H9 (cell line): ENCODE data around the gene PIEZO2. TPM values are rescaled to one million over a fixed set of nuclear protein-coding genes. Genes with fewer than 3 reads are reported as not detected.

ENCODE experiments used
- DNase-seq: peaks from one replicate; pipeline ENCODE4 v3.0.0-alpha.2; 2017
- H2AFZ ChIP-seq: one replicate; pipeline ENCODE4 v1.6.1; 2013; ENCODE audit warnings: mild to moderate bottlenecking, low read length, control low read depth, moderate library complexity
- H2AK5ac ChIP-seq: 2 replicates; pipeline ENCODE4 v1.6.1; 2013; ENCODE audit warnings: low read length, control low read depth, mixed read lengths; ENCODE audit not compliant: insufficient read length
- H2BK120ac ChIP-seq: one replicate; pipeline ENCODE4 v1.6.1; 2013; ENCODE audit warnings: low read depth, mild to moderate bottlenecking, low read length, control low read depth, inconsistent platforms; ENCODE audit not compliant: poor library complexity, severe bottlenecking
- H2BK12ac ChIP-seq: 2 replicates; pipeline ENCODE4 v1.6.1; 2013; ENCODE audit warnings: low read length, control low read depth, mixed read lengths, low read depth; ENCODE audit not compliant: insufficient read length
- H2BK15ac ChIP-seq: 2 replicates; pipeline ENCODE4 v1.6.1; 2013; ENCODE audit warnings: low read depth, low read length, control low read depth
- H2BK20ac ChIP-seq: one replicate; pipeline ENCODE4 v1.6.1; 2013; ENCODE audit warnings: low read depth, mild to moderate bottlenecking, low read length, control low read depth, inconsistent platforms; ENCODE audit not compliant: poor library complexity, severe bottlenecking
- H2BK5ac ChIP-seq: 2 replicates; pipeline ENCODE4 v1.6.1; 2013; ENCODE audit warnings: low read length, control low read depth, mixed read lengths; ENCODE audit not compliant: insufficient read length
- H3K14ac ChIP-seq: 2 replicates; pipeline ENCODE4 v1.6.1; 2013; ENCODE audit warnings: low read length, control low read depth; ENCODE audit not compliant: insufficient read depth
- H3K18ac ChIP-seq: 2 replicates; pipeline ENCODE4 v1.6.1; 2013; ENCODE audit warnings: low read depth, mild to moderate bottlenecking, mixed read lengths, low read length, control low read depth; ENCODE audit not compliant: insufficient read length
- H3K23ac ChIP-seq: 2 replicates; pipeline ENCODE4 v1.6.1; 2013; ENCODE audit warnings: low read length, control low read depth, mixed read lengths, low read depth; ENCODE audit not compliant: insufficient read length
- H3K23me2 ChIP-seq: 2 replicates; pipeline ENCODE4 v1.6.1; 2013; ENCODE audit warnings: low read depth, mild to moderate bottlenecking, mixed read lengths, low read length, control low read depth; ENCODE audit not compliant: insufficient read length, poor library complexity, severe bottlenecking
- H3K27ac ChIP-seq: 2 replicates; pipeline ENCODE4 v1.5.1; 2013; ENCODE audit warnings: low read length, control low read depth, mixed read lengths, low read depth; ENCODE audit not compliant: insufficient read length
- H3K27me3 ChIP-seq: 2 replicates; pipeline ENCODE4 v1.6.1; 2013; ENCODE audit warnings: low read length, control low read depth, inconsistent platforms; ENCODE audit not compliant: insufficient read depth
- H3K4ac ChIP-seq: 2 replicates; pipeline ENCODE4 v1.6.1; 2013; ENCODE audit warnings: low read depth, mild to moderate bottlenecking, control low read depth, inconsistent platforms, low read length, moderate library complexity
- H3K4me1 ChIP-seq: 2 replicates; pipeline ENCODE4 v1.6.1; 2013; ENCODE audit warnings: low read length, control low read depth, inconsistent platforms; ENCODE audit not compliant: insufficient read depth
- H3K4me2 ChIP-seq: 2 replicates; pipeline ENCODE4 v1.6.1; 2013; ENCODE audit warnings: low read length, control low read depth, mixed read lengths; ENCODE audit not compliant: insufficient read length, insufficient read depth
- H3K56ac ChIP-seq: 2 replicates; pipeline ENCODE4 v1.6.1; 2013; ENCODE audit warnings: low read depth, mild to moderate bottlenecking, mixed read lengths, low read length, control low read depth; ENCODE audit not compliant: insufficient read length
- H3K79me1 ChIP-seq: 2 replicates; pipeline ENCODE4 v1.6.1; 2013; ENCODE audit warnings: low read depth, mild to moderate bottlenecking, moderate library complexity, low read length, control low read depth, inconsistent platforms; ENCODE audit not compliant: insufficient read depth, poor library complexity, severe bottlenecking
- H3K79me2 ChIP-seq: 2 replicates; pipeline ENCODE4 v1.6.1; 2013; ENCODE audit warnings: low read length, control low read depth, inconsistent platforms; ENCODE audit not compliant: insufficient read depth
- H3K9ac ChIP-seq: 2 replicates; pipeline ENCODE4 v1.6.1; 2013; ENCODE audit warnings: low read length, control low read depth, mixed read lengths; ENCODE audit not compliant: insufficient read length; ENCODE audit errors: extremely low read depth
- H3K9me3 ChIP-seq: one replicate; pipeline ENCODE4 v1.6.1; 2013; ENCODE audit warnings: low read depth, low read length, inconsistent platforms; ENCODE audit not compliant: control insufficient read depth
- H3T11ph ChIP-seq: one replicate; pipeline ENCODE4 v1.6.1; 2013; ENCODE audit warnings: mild to moderate bottlenecking, low read length, control low read depth, inconsistent platforms
- H4K20me1 ChIP-seq: one replicate; pipeline ENCODE4 v1.6.1; 2013; ENCODE audit not compliant: control insufficient read depth, insufficient read length, insufficient read depth
- H4K5ac ChIP-seq: 2 replicates; pipeline ENCODE4 v1.6.1; 2013; ENCODE audit warnings: low read depth, mild to moderate bottlenecking, mixed read lengths, low read length, control low read depth; ENCODE audit not compliant: insufficient read length
- H4K8ac ChIP-seq: replicated peaks from 2 replicates; pipeline ENCODE4 v1.6.1; 2013; ENCODE audit warnings: low read length, control low read depth, mixed read lengths, low read depth; ENCODE audit not compliant: insufficient read length
- H4K91ac ChIP-seq: 2 replicates; pipeline ENCODE4 v1.6.1; 2013; ENCODE audit warnings: low read depth, mild to moderate bottlenecking, moderate library complexity, mixed read lengths, low read length, control low read depth; ENCODE audit not compliant: insufficient read length
- H3K27ac Mint-ChIP-seq, 3 experiments: 2 replicates in 2 of 3; 3 replicates in 1 of 3; pipeline ENCODE4 v1.8.0; 2020 to 2021; ENCODE audit warnings: mixed read lengths in 3 of 3, mild to moderate bottlenecking in 1 of 3, moderate library complexity in 1 of 3
- H3K27me3 Mint-ChIP-seq: 2 replicates; pipeline ENCODE4 v1.8.0; 2021; ENCODE audit warnings: low read depth, mild to moderate bottlenecking, moderate library complexity, mixed read lengths
- H3K36me3 Mint-ChIP-seq, 3 experiments: 2 replicates in 2 of 3; 3 replicates in 1 of 3; pipeline ENCODE4 v1.8.0; 2020 to 2021; ENCODE audit warnings: low read depth in 3 of 3, mixed read lengths in 3 of 3; ENCODE audit not compliant: insufficient read depth in 1 of 3
- H3K4me1 Mint-ChIP-seq, 2 experiments: 2 replicates each; pipeline ENCODE4 v1.8.0; 2020; ENCODE audit warnings: mixed read lengths in 2 of 2
- H3K4me3 Mint-ChIP-seq, 2 experiments: 2 replicates in 1 of 2; 3 replicates in 1 of 2; pipeline ENCODE4 v1.8.0; 2020 to 2021; ENCODE audit warnings: mild to moderate bottlenecking in 2 of 2, mixed read lengths in 2 of 2, moderate library complexity in 1 of 2
- H3K9me3 Mint-ChIP-seq, 2 experiments: 2 replicates in 1 of 2; 3 replicates in 1 of 2; pipeline ENCODE4 v1.8.0; 2020; ENCODE audit warnings: mild to moderate bottlenecking in 2 of 2, mixed read lengths in 2 of 2, moderate library complexity in 1 of 2
- CTCF ChIP-seq: fragments of 200-600 bp; sonication (generic); conservative IDR thresholded peaks from 3 replicates; pipeline ENCODE4 v1.8.0; 2021; ENCODE audit warnings: antibody characterized with exemption, mild to moderate bottlenecking
- whole genome bisulfite sequencing: extraction: QIAGEN DNeasy Blood & Tissue Kit; methylation state at CpG from one replicate; pipeline ENCODE4 v1.1.7; 2013; ENCODE audit warnings: missing lambda C conversion rate, low lambda C conversion rate, mixed read lengths; ENCODE audit not compliant: insufficient read length; ENCODE audit errors: extremely low coverage; 5-methylcytosine and 5-hydroxymethylcytosine counted together
- total RNA-seq: library from RNA; stranded (reverse); gene quantifications from 2 replicates; pipeline ENCODE4 v1.2.1, GENCODE V29; 2021

Gene PIEZO2
- total RNA-seq, 1 experiment from 2014 or later: 3.9 TPM

DNA sequence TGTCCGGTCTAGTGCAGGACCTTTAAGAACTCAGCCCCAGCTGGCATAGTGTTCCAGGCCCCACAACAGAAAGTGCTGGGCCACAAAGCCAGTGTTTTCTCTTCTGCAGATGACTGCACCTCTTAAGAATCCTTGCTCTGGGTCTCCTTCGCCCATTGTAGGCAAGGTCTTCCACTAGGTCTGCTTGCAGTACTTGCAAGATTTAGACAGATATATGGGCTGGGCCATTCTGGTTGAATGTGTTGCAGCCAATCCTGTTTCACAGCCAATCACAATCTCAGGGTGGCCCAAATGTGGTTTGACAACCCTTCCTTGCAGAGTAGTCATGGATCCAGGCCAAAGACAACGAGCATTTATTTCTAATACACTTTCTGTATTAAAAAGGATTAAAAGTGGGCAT, 13.1 kb upstream of the PIEZO2 start:
- Mint-ChIP-seq H3K27ac (no peak overlapping the region), H3K27me3 (peaks cover 82% of the 10 kb centered on the region), H3K4me3 (no peak overlapping the region), H3K9me3 (no peaks in the 10 kb centered on the region), H3K4me1 (peaks cover 14% of the 10 kb centered on the region in 2 experiments), H3K36me3 (no peaks in the 10 kb centered on the region)
- no peak overlapping the region for H4K5ac ChIP-seq
- H3K79me1 ChIP-seq: no peaks in the 10 kb centered on the region
- no peak overlapping the region for H2BK15ac ChIP-seq
- no peak overlapping the region for H3K56ac ChIP-seq
- H2BK5ac ChIP-seq: no peak overlapping the region
- no peak overlapping the region for H3K27ac ChIP-seq
- no peak overlapping the region for H3K14ac ChIP-seq
- H3K4me1 ChIP-seq: peaks cover 2% of the 10 kb centered on the region; the same call in 1 of the 2 replicates
- TF ChIP-seq CTCF: no peak
- H4K20me1 ChIP-seq: no peaks in the 10 kb centered on the region
- H3K27me3 ChIP-seq: peaks cover 2% of the 10 kb centered on the region; the same call in 1 of the 2 replicates
- H2AK5ac ChIP-seq: no peak overlapping the region
- no peaks in the 10 kb centered on the region for H3K23me2 ChIP-seq
- WGBS: no CpG with 5 or more reads among the region's 3 CpGs
- no peaks in the 10 kb centered on the region for H3K79me2 ChIP-seq
- no peak overlapping the region for H3K23ac ChIP-seq
- H2BK12ac ChIP-seq: no peak overlapping the region
- no peak overlapping the region for H3K9ac ChIP-seq
- no peak overlapping the region for H4K8ac ChIP-seq
- no peak overlapping the region for H4K91ac ChIP-seq
- no peak overlapping the region for H2AFZ ChIP-seq
- H3K9me3 ChIP-seq: no peaks in the 10 kb centered on the region
- DNase-seq: no peak
- H3K4me2 ChIP-seq: no peak overlapping the region
- no peak overlapping the region for H3K4ac ChIP-seq
- no peak overlapping the region for H2BK120ac ChIP-seq
- no peak overlapping the region for H3T11ph ChIP-seq
- H3K18ac ChIP-seq: no peak overlapping the region
- no peak overlapping the region for H2BK20ac ChIP-seq
